HCT116 (cell line): ENCODE measurements around the gene HOXB1. TPM values are rescaled to one million over a fixed set of nuclear protein-coding genes. Genes with fewer than 3 reads are reported as not detected.

Source experiments
- ATAC-seq: fragments of 200-7000 bp; cut with Tn5 transposase; 2 replicates; pipeline ENCODE4 v1.9.1; 2020; ENCODE audit warnings: mild to moderate bottlenecking, moderate library complexity
- BruUV-seq: library from RNA; stranded (reverse); fragments of 400-500 nt; replicated peaks from 2 replicates; lab custom pipeline; 2021; lab: Mats Ljungman, UMichigan
- CTCF ChIA-PET: fragments of 300-600 bp; sonication (Branson Sonifier 250); formaldehyde crosslinking; loops from one replicate; lab custom pipeline; 2021; ENCODE audit warnings: antibody characterized with exemption; lab: Charles Lee
- POLR2A ChIA-PET: fragments of 300-600, 350-600 bp; sonication (Branson Sonifier 250); formaldehyde crosslinking; loops from one replicate; lab custom pipeline; 2021; ENCODE audit warnings: antibody characterized with exemption; lab: Charles Lee
- RAD21 ChIA-PET, 2 experiments: fragments of 300-600 bp; sonication (Branson Sonifier 250); formaldehyde crosslinking; loops; one replicate each; lab custom pipeline; 2023; ENCODE audit warnings: low total read pairs in 2 of 2; ENCODE audit not compliant: uncharacterized antibody in 2 of 2, unreplicated experiment in 2 of 2, low non-redundant PET in 1 of 2; lab: Charles Lee
- DNase-seq: peaks from one replicate; pipeline ENCODE4 v3.0.0-alpha.2; 2010; ENCODE audit warnings: low read depth, low spot score
- H2AFZ ChIP-seq: fragments of 200-600 bp; shearing (Covaris generic), sonication (generic); 2 replicates; pipeline ENCODE4 v1.6.1; 2017; ENCODE audit warnings: low read depth, mixed run types, mixed read lengths, antibody characterized with exemption, low read length; ENCODE audit not compliant: poor library complexity, severe bottlenecking
- H3K27ac ChIP-seq: 2 replicates; pipeline ENCODE4 v1.5.1; 2012; ENCODE audit warnings: low read depth, low read length
- H3K27me3 ChIP-seq: fragments of 200-600 bp; sonication (generic); 2 replicates; pipeline ENCODE4 v1.6.1; 2016; ENCODE audit warnings: mixed run types, low read length, mixed read lengths; ENCODE audit not compliant: insufficient read depth
- H3K36me3 ChIP-seq, 2 experiments: fragments of 200-500 bp in 1 of 2; fragments of 200-600 bp in 1 of 2; sonication (Bioruptor generic) in 1 of 2; sonication (generic) in 1 of 2; 2 replicates each; pipeline versions ENCODE4 v1.5.1 to v1.6.1; 2014 to 2016; ENCODE audit warnings: low read length in 2 of 2, inconsistent platforms in 1 of 2, mixed read lengths in 1 of 2, mixed run types in 1 of 2; ENCODE audit not compliant: insufficient read depth in 2 of 2, control insufficient read depth in 1 of 2
- H3K4me1 ChIP-seq, 2 experiments: fragments of 200-600 bp in 1 of 2; sonication (generic) in 1 of 2; 2 replicates each; pipeline versions ENCODE4 v1.5.1 to v1.6.1; 2012 to 2017; ENCODE audit warnings: low read length in 2 of 2, inconsistent platforms in 1 of 2, mild to moderate bottlenecking in 1 of 2, mixed read lengths in 1 of 2, mixed run types in 1 of 2, moderate library complexity in 1 of 2; ENCODE audit not compliant: insufficient read depth in 2 of 2, control insufficient read depth in 1 of 2
- H3K4me2 ChIP-seq: fragments of 200-600 bp; sonication (generic); 2 replicates; pipeline ENCODE4 v1.6.1; 2017; ENCODE audit warnings: mixed run types, low read length, mixed read lengths
- H3K4me3 ChIP-seq, 2 experiments: fragments of 200-600 bp in 1 of 2; sonication (generic) in 1 of 2; replicated peaks in 1 of 2; 2 replicates each; pipeline ENCODE4 v1.5.1; 2011 to 2016; ENCODE audit warnings: low read length in 2 of 2, control low read depth in 1 of 2, low read depth in 1 of 2, mild to moderate bottlenecking in 1 of 2, mixed read lengths in 1 of 2, mixed run types in 1 of 2
- H3K79me2 ChIP-seq: fragments of 200-600 bp; sonication (generic); 2 replicates; pipeline ENCODE4 v1.6.1; 2017; ENCODE audit warnings: mild to moderate bottlenecking, mixed run types, low read length, moderate library complexity, mixed read lengths; ENCODE audit not compliant: insufficient read depth
- H3K9ac ChIP-seq: fragments of 200-600 bp; sonication (generic); 2 replicates; pipeline ENCODE4 v1.6.1; 2016; ENCODE audit warnings: low read length, mixed read lengths
- H3K9me2 ChIP-seq: fragments of 200-600 bp; sonication (generic), shearing (Covaris generic); 2 replicates; pipeline ENCODE4 v1.6.1; 2017; ENCODE audit warnings: mixed run types, mild to moderate bottlenecking, moderate library complexity; ENCODE audit not compliant: insufficient read depth
- H3K9me3 ChIP-seq, 2 experiments: fragments of 200-500 bp in 1 of 2; fragments of 200-600 bp in 1 of 2; sonication (Bioruptor generic) in 1 of 2; sonication (generic) in 1 of 2; 2 replicates each; pipeline ENCODE4 v1.6.1; 2014 to 2017; ENCODE audit warnings: low read length in 2 of 2, mixed read lengths in 2 of 2, inconsistent platforms in 1 of 2, low read depth in 1 of 2, mild to moderate bottlenecking in 1 of 2, mixed run types in 1 of 2, moderate library complexity in 1 of 2; ENCODE audit not compliant: control insufficient read depth in 1 of 2, insufficient read depth in 1 of 2
- H4K20me1 ChIP-seq: fragments of 200-600 bp; sonication (generic), shearing (Covaris generic); 2 replicates; pipeline ENCODE4 v1.6.1; 2017; ENCODE audit warnings: mixed run types, mild to moderate bottlenecking, moderate library complexity; ENCODE audit not compliant: insufficient read depth
- CBX3 ChIP-seq: IDR thresholded peaks from 2 replicates; pipeline ENCODE4 v1.6.1; 2012; ENCODE audit warnings: low read depth
- CEBPB ChIP-seq: IDR thresholded peaks from 2 replicates; pipeline ENCODE4 v1.6.1; 2012; ENCODE audit warnings: low read depth
- EGR1 ChIP-seq: IDR thresholded peaks from 2 replicates; pipeline ENCODE4 v1.6.1; 2012; ENCODE audit warnings: low read depth
- ELF1 ChIP-seq: IDR thresholded peaks from 2 replicates; pipeline ENCODE4 v1.6.1; 2012; ENCODE audit warnings: low read depth, borderline replicate concordance
- EZH2 ChIP-seq: fragments of 200-600 bp; sonication (generic); IDR thresholded peaks from 2 replicates; pipeline ENCODE4 v1.6.1; 2017; ENCODE audit warnings: antibody characterized with exemption, mixed run types
- EZH2phosphoT487 ChIP-seq: fragments of 200-600 bp; IDR thresholded peaks from 2 replicates; pipeline ENCODE4 v1.6.1; 2018; ENCODE audit warnings: antibody characterized with exemption, borderline replicate concordance
- JUND ChIP-seq: IDR thresholded peaks from 2 replicates; pipeline ENCODE4 v1.6.1; 2012
- POLR2A ChIP-seq: IDR thresholded peaks from 2 replicates; pipeline ENCODE4 v1.7.0; 2011; ENCODE audit warnings: borderline replicate concordance; ENCODE audit not compliant: insufficient read depth, insufficient read length; ENCODE audit errors: extremely low read depth
- POLR2AphosphoS5 ChIP-seq: IDR thresholded peaks from 2 replicates; pipeline ENCODE4 v1.6.1; 2011; ENCODE audit warnings: mild to moderate bottlenecking, low read depth, low read length, moderate library complexity
- RAD21 ChIP-seq: IDR thresholded peaks from 2 replicates; pipeline ENCODE4 v1.6.1; 2012; ENCODE audit warnings: low read depth, mild to moderate bottlenecking
- SIN3A ChIP-seq: IDR thresholded peaks from 2 replicates; pipeline ENCODE4 v1.6.1; 2012; ENCODE audit warnings: low read depth
- SP1 ChIP-seq: IDR thresholded peaks from 2 replicates; pipeline ENCODE4 v1.6.1; 2012; ENCODE audit warnings: low read depth
- SRF ChIP-seq: IDR thresholded peaks from 2 replicates; pipeline ENCODE4 v1.6.1; 2012; ENCODE audit warnings: low read depth
- ZFX ChIP-seq: fragments of 450-650 bp; IDR thresholded peaks from 2 replicates; pipeline ENCODE4 v1.6.1; 2017
- intact Hi-C: fragments of 100-400 bp; cut with micrococcal nuclease; formaldehyde crosslinking; loops from 2 replicates; pipeline ENCODE4 v1.10.0; 2022
- total RNA-seq: library from RNA; stranded (reverse); gene quantifications from one replicate; pipeline ENCODE4 v1.2.1, GENCODE V29; 2021; ENCODE audit not compliant: unreplicated experiment
- TF ChIP-seq, protein P1 (sequence below): IDR thresholded peaks from 2 replicates; pipeline ENCODE4 v1.6.1; 2012
- TF ChIP-seq, protein P2 (sequence below), 3 experiments: fragments of 200-600 bp in 1 of 3; sonication (generic) in 1 of 3; IDR thresholded peaks in 2 of 3; conservative IDR thresholded peaks in 1 of 3; 2 replicates each; pipeline ENCODE4 v1.5.1; 2012 to 2017; ENCODE audit warnings: low read depth in 2 of 3, low read length in 2 of 3, antibody characterized with exemption in 1 of 3, borderline replicate concordance in 1 of 3, control low read depth in 1 of 3, mild to moderate bottlenecking in 1 of 3, mixed read lengths in 1 of 3, mixed run types in 1 of 3, moderate library complexity in 1 of 3; ENCODE audit not compliant: insufficient read depth in 1 of 3
- TF ChIP-seq, protein P3 (sequence below): IDR thresholded peaks from 2 replicates; pipeline ENCODE4 v1.6.1; 2011; ENCODE audit warnings: mild to moderate bottlenecking, low read length, moderate library complexity; ENCODE audit not compliant: insufficient replicate concordance; ENCODE audit errors: extremely low read depth

The HOXB1 gene
- total RNA-seq, 1 experiment from 2014 or later: not detected

DNA sequence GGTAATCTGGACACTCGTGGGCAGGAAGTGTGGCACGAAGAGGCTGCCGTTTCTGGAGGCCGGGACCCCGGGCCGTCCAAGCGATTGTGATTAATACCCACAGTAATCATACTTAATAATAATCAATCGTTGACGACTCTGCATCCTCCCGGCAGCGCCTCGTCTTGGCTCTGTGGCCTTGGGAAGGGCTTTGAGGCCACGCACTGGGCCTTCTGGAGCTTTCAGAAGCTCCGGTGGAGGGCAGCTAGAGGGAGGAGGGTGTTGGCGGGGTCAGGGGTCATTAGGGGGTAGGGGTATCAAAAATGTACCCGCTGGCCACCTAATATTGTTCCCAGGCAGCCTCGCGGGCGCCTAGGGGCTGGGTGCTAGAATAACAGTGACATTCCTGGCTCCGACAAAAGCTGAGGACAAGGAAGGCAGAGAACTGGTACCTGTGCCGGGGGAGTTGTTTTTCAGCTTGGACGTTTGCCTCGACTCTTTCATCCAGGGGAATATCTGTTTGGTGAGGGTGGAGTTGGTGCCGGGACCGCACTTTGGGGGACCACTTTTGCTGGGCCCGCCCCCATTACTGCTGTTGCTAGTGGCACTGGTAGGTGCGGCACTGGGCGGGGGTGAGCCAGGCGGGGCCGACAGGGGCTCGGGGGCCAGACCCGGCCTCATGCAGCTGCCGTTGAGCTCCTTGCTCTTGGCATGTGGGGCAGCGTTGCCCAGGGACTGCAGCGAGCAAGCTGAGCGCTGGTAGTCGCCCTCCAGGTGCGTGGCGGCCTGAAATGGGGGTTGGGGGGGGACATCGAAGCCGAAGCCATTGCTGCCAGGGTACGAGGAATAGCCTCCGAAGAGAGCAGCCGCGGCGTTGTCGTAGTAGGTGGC is 21.0 kb upstream of the HOXB1 start:
- no peak overlapping the region for H3K4me3 ChIP-seq
- ChIA-PET RAD21 (no interaction called here), CTCF (no interaction called here), POLR2A (no interaction called here)
- intact Hi-C loops: no loop called here
- peaks cover 0 to 4% of the 10 kb centered on the region in 2 experiments; a peak in 1 of 4 replicates for H3K36me3 ChIP-seq
- no TSS peak for BruUV-seq
- H3K27ac ChIP-seq: no peak overlapping the region
- H3K4me2 ChIP-seq: no peak overlapping the region
- no peak for DNase-seq
- H3K9ac ChIP-seq: no peak overlapping the region
- H3K4me1 ChIP-seq: peaks cover 0 to under 1% of the 10 kb centered on the region in 2 experiments; a peak in 1 of 4 replicates
- H2AFZ ChIP-seq: no peak overlapping the region
- no peaks in the 10 kb centered on the region for H3K9me2 ChIP-seq
- no peaks in the 10 kb centered on the region for H3K9me3 ChIP-seq
- no peaks in the 10 kb centered on the region for H4K20me1 ChIP-seq
- TF ChIP-seq, protein P1, sequence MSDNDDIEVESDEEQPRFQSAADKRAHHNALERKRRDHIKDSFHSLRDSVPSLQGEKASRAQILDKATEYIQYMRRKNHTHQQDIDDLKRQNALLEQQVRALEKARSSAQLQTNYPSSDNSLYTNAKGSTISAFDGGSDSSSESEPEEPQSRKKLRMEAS: no peak
- TF ChIP-seq CEBPB (no peak), JUND (no peak)
- no peaks in the 10 kb centered on the region for H3K79me2 ChIP-seq
- H3K27me3 ChIP-seq: no peaks in the 10 kb centered on the region
- ATAC-seq: no peak

DNA sequence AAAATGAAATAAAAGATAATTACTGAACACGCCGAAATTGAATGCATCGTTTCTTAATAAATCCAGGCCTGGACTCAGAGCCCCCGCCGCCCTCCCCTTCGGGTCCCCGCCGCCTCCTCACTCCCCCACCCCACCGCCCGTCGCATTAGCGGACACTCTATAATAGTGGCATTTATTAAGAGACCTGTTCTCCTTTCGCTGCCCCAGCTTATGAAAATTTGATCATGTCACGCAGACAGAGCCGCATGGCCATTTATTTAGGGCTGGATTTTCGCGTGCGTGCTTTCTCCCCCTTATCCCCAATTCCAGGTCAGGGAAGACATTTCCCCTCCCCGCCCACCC is 20.4 kb upstream of the HOXB1 start:
- ChIA-PET POLR2A (no interaction called here), CTCF (no interaction called here), RAD21 (no interaction called here)
- DNase-seq (no peak), ATAC-seq (no peak)
- Histone ChIP-seq H3K9ac (no peak overlapping the region), H3K79me2 (no peaks in the 10 kb centered on the region), H3K27ac (no peak overlapping the region), H3K27me3 (no peaks in the 10 kb centered on the region), H3K4me1 (no peaks in the 10 kb centered on the region), H3K9me3 (no peaks in the 10 kb centered on the region), H3K4me2 (no peak overlapping the region), H2AFZ (no peak overlapping the region), H4K20me1 (no peaks in the 10 kb centered on the region), H3K4me3 (no peak overlapping the region), H3K9me2 (no peaks in the 10 kb centered on the region), H3K36me3 (peaks cover 0 to 4% of the 10 kb centered on the region in 2 experiments; a peak in 1 of 4 replicates)
- intact Hi-C loops: no loop called here
- no TSS peak for BruUV-seq
- TF ChIP-seq SRF (no peak), EZH2phosphoT487 (no peak), POLR2AphosphoS5 (no peak), SIN3A (no peak), ZFX (no peak), SP1 (no peak), POLR2A (no peak), CBX3 (no peak), EZH2 (no peak), RAD21 (no peak), ELF1 (no peak), EGR1 (no peak)
- TF ChIP-seq, protein P1: no peak
- TF ChIP-seq, protein P2, sequence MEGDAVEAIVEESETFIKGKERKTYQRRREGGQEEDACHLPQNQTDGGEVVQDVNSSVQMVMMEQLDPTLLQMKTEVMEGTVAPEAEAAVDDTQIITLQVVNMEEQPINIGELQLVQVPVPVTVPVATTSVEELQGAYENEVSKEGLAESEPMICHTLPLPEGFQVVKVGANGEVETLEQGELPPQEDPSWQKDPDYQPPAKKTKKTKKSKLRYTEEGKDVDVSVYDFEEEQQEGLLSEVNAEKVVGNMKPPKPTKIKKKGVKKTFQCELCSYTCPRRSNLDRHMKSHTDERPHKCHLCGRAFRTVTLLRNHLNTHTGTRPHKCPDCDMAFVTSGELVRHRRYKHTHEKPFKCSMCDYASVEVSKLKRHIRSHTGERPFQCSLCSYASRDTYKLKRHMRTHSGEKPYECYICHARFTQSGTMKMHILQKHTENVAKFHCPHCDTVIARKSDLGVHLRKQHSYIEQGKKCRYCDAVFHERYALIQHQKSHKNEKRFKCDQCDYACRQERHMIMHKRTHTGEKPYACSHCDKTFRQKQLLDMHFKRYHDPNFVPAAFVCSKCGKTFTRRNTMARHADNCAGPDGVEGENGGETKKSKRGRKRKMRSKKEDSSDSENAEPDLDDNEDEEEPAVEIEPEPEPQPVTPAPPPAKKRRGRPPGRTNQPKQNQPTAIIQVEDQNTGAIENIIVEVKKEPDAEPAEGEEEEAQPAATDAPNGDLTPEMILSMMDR (IDR thresholded peaks at IDR 0.05 in 2 of 3, conservative IDR thresholded peaks at IDR 0.05 in 1 of 3; ENCODE audit: borderline replicate concordance in 1 of 3, insufficient read depth in 1 of 3, low read depth in 2 of 3, low read length in 2 of 3): no peak
- TF ChIP-seq, protein P3, sequence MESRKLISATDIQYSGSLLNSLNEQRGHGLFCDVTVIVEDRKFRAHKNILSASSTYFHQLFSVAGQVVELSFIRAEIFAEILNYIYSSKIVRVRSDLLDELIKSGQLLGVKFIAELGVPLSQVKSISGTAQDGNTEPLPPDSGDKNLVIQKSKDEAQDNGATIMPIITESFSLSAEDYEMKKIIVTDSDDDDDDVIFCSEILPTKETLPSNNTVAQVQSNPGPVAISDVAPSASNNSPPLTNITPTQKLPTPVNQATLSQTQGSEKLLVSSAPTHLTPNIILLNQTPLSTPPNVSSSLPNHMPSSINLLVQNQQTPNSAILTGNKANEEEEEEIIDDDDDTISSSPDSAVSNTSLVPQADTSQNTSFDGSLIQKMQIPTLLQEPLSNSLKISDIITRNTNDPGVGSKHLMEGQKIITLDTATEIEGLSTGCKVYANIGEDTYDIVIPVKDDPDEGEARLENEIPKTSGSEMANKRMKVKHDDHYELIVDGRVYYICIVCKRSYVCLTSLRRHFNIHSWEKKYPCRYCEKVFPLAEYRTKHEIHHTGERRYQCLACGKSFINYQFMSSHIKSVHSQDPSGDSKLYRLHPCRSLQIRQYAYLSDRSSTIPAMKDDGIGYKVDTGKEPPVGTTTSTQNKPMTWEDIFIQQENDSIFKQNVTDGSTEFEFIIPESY: no peak
